D721Med (cell line): Measurements from ENCODE around the gene CNTNAP2.

ENCODE experiments used
- DNase-seq: peaks from one replicate; pipeline ENCODE4 v3.0.0; 2011; ENCODE audit warnings: low spot score; ENCODE audit not compliant: insufficient read length
- FAIRE-seq: peaks from 2 replicates; lab custom pipeline; 2011; peaks lifted over from hg19 to GRCh38; lab: Jason Lieb, UNC
- CTCF ChIP-seq: IDR thresholded peaks from 2 replicates; pipeline ENCODE4 v1.5.1; 2012; ENCODE audit warnings: mild to moderate bottlenecking, control low read depth; ENCODE audit not compliant: insufficient read depth; ENCODE audit errors: missing control alignments

CNTNAP2 gene

GRCh38 chr7:146878901-146879300 is 762.3 kb downstream of the CNTNAP2 start:
- DNase-seq (no peak), FAIRE-seq (no peak)
- TF ChIP-seq CTCF: no peak

DNA sequence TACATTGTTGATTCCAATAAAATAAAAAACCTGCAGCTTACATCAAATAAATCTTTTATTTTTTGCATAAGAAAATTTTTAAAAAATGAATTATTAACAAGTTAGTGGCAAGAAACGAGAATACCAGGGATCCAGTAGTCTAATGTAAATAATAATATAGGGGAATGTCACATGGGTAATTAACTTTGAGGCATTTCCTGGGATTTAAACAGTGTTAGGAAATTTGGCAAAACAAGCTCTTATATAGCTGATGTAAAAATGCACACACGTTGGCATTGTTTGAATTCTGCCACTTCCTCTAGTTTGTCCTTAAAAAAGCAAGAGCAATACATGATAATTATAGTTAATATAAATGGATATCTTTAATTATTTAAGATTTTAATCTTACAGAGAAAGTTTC is 768.6 kb downstream of the CNTNAP2 start:
- FAIRE-seq: no peak
- DNase-seq: no peak
- no peak for TF ChIP-seq CTCF

GRCh38 chr7:146889806-146890555 is 773.4 kb downstream of the CNTNAP2 start:
- no peak for FAIRE-seq

GRCh38 chr7:146892151-146892550 is 775.5 kb downstream of the CNTNAP2 start:
- TF ChIP-seq CTCF: no peak
- no peak for FAIRE-seq
- no peak for DNase-seq

More at GRCh38 chr7:146889806-146890555, 773.4 kb downstream of the CNTNAP2 start:
- DNase-seq: no peak
- no peak for TF ChIP-seq CTCF

DNA sequence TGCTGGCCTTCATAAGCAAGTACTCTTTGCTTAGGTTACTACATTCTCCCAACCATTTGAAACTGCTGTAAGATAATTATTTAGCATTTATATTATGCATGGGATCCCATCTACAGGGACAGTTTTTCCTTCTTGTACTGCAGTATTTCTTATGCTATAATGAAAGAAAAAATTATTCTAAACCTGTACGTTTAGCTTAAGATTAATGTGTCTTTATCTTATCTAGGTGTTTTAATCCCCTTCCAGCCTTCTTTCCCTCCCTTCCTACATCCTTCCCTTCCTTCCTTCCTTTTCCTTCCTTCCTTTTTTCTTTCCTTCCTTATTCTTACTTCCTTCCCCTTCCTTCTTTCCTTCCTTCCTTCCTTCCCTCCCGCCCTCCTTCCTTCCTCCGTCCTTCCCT is 778.3 kb downstream of the CNTNAP2 start:
- no peak for FAIRE-seq
- TF ChIP-seq CTCF: no peak
- no peak for DNase-seq

DNA sequence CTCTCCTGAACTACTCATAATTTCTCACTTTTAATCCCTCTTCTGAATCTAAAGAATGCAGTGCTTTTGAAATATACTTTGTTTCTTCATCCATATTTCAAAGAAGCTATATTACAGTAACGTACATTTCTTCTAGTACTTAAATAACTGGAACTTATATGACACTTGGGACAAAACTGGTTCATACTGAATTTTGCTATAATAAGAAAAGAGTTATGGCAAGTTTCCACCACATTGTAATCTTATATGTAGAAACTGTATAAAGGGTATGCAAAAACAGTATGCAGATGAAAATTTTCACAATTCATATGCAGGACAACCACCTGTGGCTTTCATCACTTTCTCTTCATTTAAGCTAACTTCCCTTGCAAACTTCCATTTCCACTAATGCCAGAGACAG is 785.7 kb downstream of the CNTNAP2 start:
- FAIRE-seq: no peak
- no peak for DNase-seq

More for the DNA sequence above, 785.7 kb downstream of the CNTNAP2 start:
- no peak for TF ChIP-seq CTCF
